ENCODE measurements around the gene CCDC157. TPM values are rescaled to one million over a fixed set of nuclear protein-coding genes. Genes with fewer than 3 reads are reported as not detected.

Gene CCDC157
- total and polyA plus RNA-seq, 8 donors: 1.1 to 8.2 (median 1.4) TPM

- WGBS, 2 donors: 3% methylated on average over 31 of the region's 31 CpGs
- intact Hi-C loops (cut with DNase I): no loop called here
- H3K27me3 ChIP-seq: no peaks in the 10 kb centered on the region
- no peaks in the 10 kb centered on the region for H3K9me3 ChIP-seq
- H3K36me3 ChIP-seq: no peaks in the 10 kb centered on the region
- FAIRE-seq: peak; percentile 86
- no peak for TF ChIP-seq CTCF (IDR thresholded peaks at IDR 0.05)
- DNase-seq: peak; percentile 95 to 99 (median 98)
- H3K4me1 ChIP-seq: peaks cover 15 to 32% (median 24%) of the 10 kb centered on the region in 3 donors
- H3K4me3 ChIP-seq: peak overlapping the region; percentile 57 to 72 (median 64)
- peak overlapping the region; percentile 91 to 98 (median 96) for H3K27ac ChIP-seq
- ATAC-seq: peak; percentile 80 to 88 (median 85)
Measured at GRCh38 chr22:30423959-30424533, 67.2 kb downstream of the CCDC157 start.

GRCh38 chr22:30424534-30425326 is 67.9 kb downstream of the CCDC157 start:
- no peak for TF ChIP-seq CTCF (IDR thresholded peaks at IDR 0.05)
- peak overlapping the region in 3 of 4 donors; percentile 91 to 98 (median 96) for H3K27ac ChIP-seq
- peaks cover 15 to 29% (median 24%) of the 10 kb centered on the region in 3 donors for H3K4me1 ChIP-seq
- no peak for ATAC-seq
- H3K27me3 ChIP-seq: no peaks in the 10 kb centered on the region
- intact Hi-C loops (cut with DNase I): no loop called here
- H3K36me3 ChIP-seq: no peaks in the 10 kb centered on the region
- 39 to 45% methylated on average over 20 of the region's 20 CpGs for WGBS, 2 donors
- FAIRE-seq: no peak
- peak overlapping the region in 3 of 4 donors; percentile 57 to 72 (median 67) for H3K4me3 ChIP-seq
- DNase-seq: peak in 1 of 6 donors; percentile 29
- H3K9me3 ChIP-seq: no peaks in the 10 kb centered on the region

- TF ChIP-seq CTCF (IDR thresholded peaks at IDR 0.05): no peak
- peak overlapping the region; percentile 62 to 79 (median 66) for H3K4me3 ChIP-seq
- no peak for FAIRE-seq
- peaks cover 15 to 29% (median 24%) of the 10 kb centered on the region in 3 donors for H3K4me1 ChIP-seq
- no peak for DNase-seq
- peak overlapping the region; percentile 71 to 83 (median 76) for H3K27ac ChIP-seq
- intact Hi-C loops (cut with DNase I): no loop called here
- H3K9me3 ChIP-seq: no peaks in the 10 kb centered on the region
- no peak for ATAC-seq
- no peaks in the 10 kb centered on the region for H3K27me3 ChIP-seq
- H3K36me3 ChIP-seq: no peaks in the 10 kb centered on the region
- WGBS, 2 donors: 4 to 5% methylated on average over 9 of the region's 9 CpGs
Measured at GRCh38 chr22:30425327-30425615, 68.5 kb downstream of the CCDC157 start.

- ATAC-seq (peak; percentile 13 to 29 (median 14)), DNase-seq (peak; percentile 44 to 87 (median 64)), FAIRE-seq (no peak)
- intact Hi-C loops (cut with DNase I): no loop called here
- Histone ChIP-seq H3K36me3 (no peaks in the 10 kb centered on the region), H3K4me1 (peaks cover 15 to 29% (median 24%) of the 10 kb centered on the region in 3 donors), H3K27me3 (no peaks in the 10 kb centered on the region), H3K4me3 (peak within 1 kb of the TSS; percentile 62 to 79 (median 70)), H3K27ac (peak within 1 kb of the TSS; percentile 71 to 96 (median 76)), H3K9me3 (no peaks in the 10 kb centered on the region)
- TF ChIP-seq CTCF (IDR thresholded peaks at IDR 0.05): no peak
- WGBS, 2 donors: 0 to 1% methylated on average over 61 of the region's 61 CpGs
Measured at GRCh38 chr22:30425616-30426387, 69.0 kb downstream of the CCDC157 start, which contains the start of gene MTFP1. TSS of gene MTFP1 (plus strand) at chr22:30425768. CDS start at chr22:30425880, 112 bp downstream.

Other genes starting within 250 kb of the CCDC157 start
- gene LIF, start 110.2 kb upstream of the CCDC157 start, total RNA-seq: 1 to 10 TPM in 4 of 6 donors, under 1 TPM in 2; 0.32 to 5.8 (median 1.5) TPM
- 1 to 10 TPM; 2.7 to 4.5 TPM for gene LIF, start 110.2 kb upstream of the CCDC157 start, polyA plus RNA-seq
- gene OSM, start 90.2 kb upstream of the CCDC157 start, total RNA-seq: 1 to 10 TPM in 2 of 6 donors, under 1 TPM in 3, not detected in 1; 0.13 to 1.5 (median 0.38) TPM
- under 1 TPM; 0.23 to 0.26 TPM for gene OSM, start 90.2 kb upstream of the CCDC157 start, polyA plus RNA-seq
- 1 to 10 TPM; 1.8 to 7.3 (median 3.8) TPM for gene CASTOR1, start 67.5 kb upstream of the CCDC157 start, total RNA-seq
- gene CASTOR1, start 67.5 kb upstream of the CCDC157 start, polyA plus RNA-seq: 1 to 10 TPM; 7.3 to 8.3 TPM
- 10 to 100 TPM in 1 of 6 donors, 1 to 10 TPM in 5; 4.0 to 14.1 (median 7.4) TPM for gene TBC1D10A, start 30.1 kb upstream of the CCDC157 start, total RNA-seq
- 10 to 100 TPM; 12.4 to 19.4 TPM for gene TBC1D10A, start 30.1 kb upstream of the CCDC157 start, polyA plus RNA-seq
- 100 to 1,000 TPM in 1 of 6 donors, 10 to 100 TPM in 5; 77.2 to 102 (median 95.4) TPM for gene SF3A1, start 113 bp upstream of the CCDC157 start, total RNA-seq
- 10 to 100 TPM; 19.2 to 21.6 TPM for gene SF3A1, start 113 bp upstream of the CCDC157 start, polyA plus RNA-seq
- gene RNF215, start 30.4 kb downstream of the CCDC157 start, total RNA-seq: 10 to 100 TPM in 2 of 6 donors, 1 to 10 TPM in 4; 6.0 to 11.6 (median 8.9) TPM
- gene RNF215, start 30.4 kb downstream of the CCDC157 start, polyA plus RNA-seq: 10 to 100 TPM in 1 of 2 donors, 1 to 10 TPM in 1; 9.9 to 13.9 TPM
- 1 to 10 TPM; 2.6 to 6.6 (median 3.6) TPM for gene SEC14L2, start 40.0 kb downstream of the CCDC157 start, total RNA-seq
- gene SEC14L2, start 40.0 kb downstream of the CCDC157 start, polyA plus RNA-seq: 1 to 10 TPM; 3.6 to 5.1 TPM
- gene MTFP1, start 68.8 kb downstream of the CCDC157 start, total RNA-seq: 10 to 100 TPM in 1 of 6 donors, 1 to 10 TPM in 5; 3.2 to 11.6 (median 8.0) TPM
- 10 to 100 TPM; 13.1 to 15.7 TPM for gene MTFP1, start 68.8 kb downstream of the CCDC157 start, polyA plus RNA-seq
- gene SEC14L3, start 115.0 kb downstream of the CCDC157 start, total RNA-seq: not detected
- gene SEC14L3, start 115.0 kb downstream of the CCDC157 start, polyA plus RNA-seq: under 1 TPM in 1 of 2 donors, not detected in 1; 0.05 TPM
- 1 to 10 TPM in 1 of 6 donors, under 1 TPM in 2, not detected in 3; 0.12 to 1.4 (median 0.12) TPM for gene SEC14L4, start 148.7 kb downstream of the CCDC157 start, total RNA-seq
- under 1 TPM; 0.33 to 0.46 TPM for gene SEC14L4, start 148.7 kb downstream of the CCDC157 start, polyA plus RNA-seq
- gene SEC14L6, start 189.7 kb downstream of the CCDC157 start, total RNA-seq: 1 to 10 TPM in 5 of 6 donors, under 1 TPM in 1; 0.51 to 3.9 (median 2.3) TPM
- gene SEC14L6, start 189.7 kb downstream of the CCDC157 start, polyA plus RNA-seq: 1 to 10 TPM; 3.0 to 6.0 TPM
- gene GAL3ST1, start 217.7 kb downstream of the CCDC157 start, total RNA-seq: 1 to 10 TPM; 2.2 to 6.6 (median 3.4) TPM
- 1 to 10 TPM; 8.1 to 8.5 TPM for gene GAL3ST1, start 217.7 kb downstream of the CCDC157 start, polyA plus RNA-seq
- 10 to 100 TPM; 33.8 to 66.9 (median 36.7) TPM for gene PES1, start 234.9 kb downstream of the CCDC157 start, total RNA-seq
- 10 to 100 TPM; 54.1 to 55.8 TPM for gene PES1, start 234.9 kb downstream of the CCDC157 start, polyA plus RNA-seq

Measured in pancreas (tissue), 10 donors.